CD4-positive, alpha-beta T cell treated with Interleukin-15 for 1 hour (primary cell): ENCODE results near the gene TSPEAR.

Experiments used
- DNase-seq: peaks from one replicate; pipeline ENCODE4 v3.0.0-alpha.2; 2020

TSPEAR gene

DNA sequence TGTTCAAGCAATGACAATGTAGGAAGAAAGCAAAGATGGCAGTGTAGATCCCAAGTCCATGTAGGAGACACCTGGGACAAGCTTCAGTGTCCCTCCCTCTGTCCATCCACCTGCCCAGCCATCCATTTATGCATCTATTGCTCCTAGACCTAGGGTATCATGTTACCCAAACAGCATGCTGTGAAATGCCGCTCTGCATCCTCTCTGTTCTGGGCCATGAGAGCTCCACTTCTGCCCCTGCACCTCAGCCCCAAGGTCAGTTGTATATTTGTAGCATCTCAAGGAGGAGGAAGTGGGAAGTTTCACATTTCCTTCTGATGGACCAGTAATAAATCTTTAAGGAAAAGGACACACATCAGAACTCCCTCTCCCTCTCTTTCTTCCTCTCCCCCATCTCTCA lies 27.9 kb upstream of the TSPEAR start:
- no peak for DNase-seq

- DNase-seq = no peak
These were observed 27.2 kb upstream of the TSPEAR start for GRCh38 chr21:44738621-44739020.

- no peak for DNase-seq
These were observed 26.5 kb upstream of the TSPEAR start for GRCh38 chr21:44737706-44738354.

GRCh38 chr21:44736291-44737004 lies 25.1 kb upstream of the TSPEAR start:
- no peak for DNase-seq

DNA sequence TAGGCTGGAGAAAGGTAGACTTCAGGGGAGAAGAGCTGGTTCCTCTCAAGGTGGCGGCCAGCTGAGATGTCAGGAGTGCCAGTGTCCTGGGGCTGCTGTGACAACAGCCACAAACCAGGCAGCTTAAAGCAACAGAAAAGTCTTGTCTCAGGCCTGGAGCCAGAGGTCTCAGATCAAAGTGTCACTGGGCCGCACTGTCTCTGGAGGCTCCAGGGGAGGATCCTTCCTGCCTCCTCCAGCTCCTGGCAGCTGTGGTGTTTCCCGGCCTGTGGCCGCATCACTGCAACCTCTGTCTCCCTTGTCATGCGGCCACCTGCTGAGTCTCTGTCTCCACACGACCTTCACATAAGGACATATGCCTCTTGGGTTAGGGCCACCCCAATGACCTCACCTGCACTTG lies 24.4 kb upstream of the TSPEAR start:
- no peak for DNase-seq

- no peak for DNase-seq
These were observed 23.5 kb upstream of the TSPEAR start for GRCh38 chr21:44734841-44735240.

- no peak for DNase-seq
These were observed 22.8 kb upstream of the TSPEAR start for GRCh38 chr21:44734026-44734745.

- no peak for DNase-seq
These were observed 21.6 kb upstream of the TSPEAR start for GRCh38 chr21:44732956-44733355.

GRCh38 chr21:44732263-44732662 lies 20.9 kb upstream of the TSPEAR start:
- DNase-seq = no peak

GRCh38 chr21:44730951-44731579 lies 19.7 kb upstream of the TSPEAR start:
- no peak for DNase-seq

DNA sequence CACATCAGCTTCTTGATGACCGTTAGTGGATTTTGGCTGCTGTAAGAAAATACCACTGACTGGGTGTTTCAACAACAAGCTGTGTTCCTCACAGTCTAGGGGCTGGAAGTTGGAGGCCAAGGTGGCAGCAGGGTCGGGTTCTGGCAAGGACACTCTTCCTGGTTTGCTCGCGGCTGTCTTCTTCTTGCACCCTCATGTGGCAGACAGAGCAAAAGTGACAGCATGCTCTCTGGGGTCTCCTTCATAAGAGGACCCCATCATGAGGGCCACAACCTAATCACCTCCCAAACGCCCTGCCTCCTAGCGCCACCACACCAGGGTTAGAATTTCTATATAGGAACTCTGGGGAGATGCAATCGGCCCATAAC lies 18.6 kb upstream of the TSPEAR start:
- DNase-seq = no peak

GRCh38 chr21:44729336-44730027 lies 18.1 kb upstream of the TSPEAR start:
- no peak for DNase-seq

- DNase-seq = no peak
These were observed 17.3 kb upstream of the TSPEAR start for GRCh38 chr21:44728716-44729115.

GRCh38 chr21:44727757-44728156 lies 16.4 kb upstream of the TSPEAR start:
- DNase-seq = no peak

DNA sequence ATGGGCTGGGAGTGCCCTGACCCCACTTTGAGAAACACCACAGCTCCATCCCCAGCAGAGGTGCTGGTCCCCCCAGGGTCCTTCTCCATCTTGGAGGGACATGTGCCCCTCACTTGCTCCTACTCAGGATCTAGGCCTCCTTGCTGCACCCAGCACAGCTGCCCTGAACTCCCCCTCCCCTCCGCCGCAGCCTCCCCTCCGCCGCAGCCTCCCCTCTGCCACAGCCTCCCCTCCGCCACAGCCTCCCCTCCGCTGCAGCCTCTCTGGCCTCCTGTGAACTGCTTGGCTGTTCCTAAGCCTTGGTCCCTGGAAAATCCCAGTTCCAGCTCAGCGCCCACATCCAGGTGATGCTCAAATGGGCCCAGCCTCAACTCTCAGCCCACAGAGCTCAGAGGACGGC lies 15.9 kb upstream of the TSPEAR start:
- DNase-seq = no peak

GRCh38 chr21:44726826-44727225 lies 15.5 kb upstream of the TSPEAR start:
- no peak for DNase-seq

- DNase-seq = no peak
These were observed 13.6 kb upstream of the TSPEAR start for GRCh38 chr21:44724926-44725325.

- DNase-seq = no peak
These were observed 12.8 kb upstream of the TSPEAR start for GRCh38 chr21:44724196-44724595.

DNA sequence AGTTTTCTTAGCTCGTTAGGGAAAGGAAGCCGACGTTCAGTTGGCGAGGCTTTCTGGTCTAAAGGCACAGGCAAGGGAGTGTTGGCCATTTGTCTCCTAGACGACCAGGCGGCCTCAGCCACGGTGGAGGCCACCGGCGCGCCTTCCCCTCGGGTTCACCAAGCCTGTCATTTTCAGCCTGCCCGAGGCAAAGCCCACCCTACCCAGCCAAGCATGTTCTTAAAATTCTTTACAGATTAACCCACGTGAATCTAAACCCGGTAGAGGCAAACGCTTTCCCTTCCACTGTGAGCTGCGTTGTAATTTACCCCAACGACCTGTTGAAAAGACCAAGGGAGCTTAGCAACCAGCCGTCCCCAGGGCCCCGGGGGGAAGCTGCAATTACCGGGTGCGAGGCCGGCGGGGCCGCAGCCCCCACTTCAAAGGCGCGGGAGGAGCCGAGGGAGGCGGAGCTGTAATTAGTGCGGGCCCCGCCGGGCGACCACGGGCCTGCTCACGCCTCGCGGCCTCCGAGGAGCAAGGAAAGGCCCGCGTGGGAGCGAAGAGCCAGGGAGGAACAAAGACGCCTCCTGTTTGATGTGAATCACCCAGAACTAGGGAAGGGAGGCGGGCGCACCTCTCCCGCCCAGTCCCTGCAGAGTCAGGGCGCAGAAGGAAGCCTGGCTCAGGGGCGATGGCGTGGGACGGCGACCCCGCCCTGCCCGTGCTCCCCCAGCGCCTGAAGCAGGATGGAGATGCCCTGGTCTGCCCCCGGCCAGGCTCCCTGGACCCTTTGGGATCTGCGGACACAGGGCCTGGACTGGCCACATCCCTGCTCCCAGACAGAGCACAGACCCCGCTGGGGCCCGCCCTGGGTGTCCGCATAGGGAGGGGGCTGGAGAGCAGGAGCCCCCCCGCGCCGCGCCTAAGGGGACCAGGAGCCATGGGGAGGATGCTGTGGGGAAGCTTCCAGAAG lies 12.1 kb upstream of the TSPEAR start:
- no peak for DNase-seq

DNA sequence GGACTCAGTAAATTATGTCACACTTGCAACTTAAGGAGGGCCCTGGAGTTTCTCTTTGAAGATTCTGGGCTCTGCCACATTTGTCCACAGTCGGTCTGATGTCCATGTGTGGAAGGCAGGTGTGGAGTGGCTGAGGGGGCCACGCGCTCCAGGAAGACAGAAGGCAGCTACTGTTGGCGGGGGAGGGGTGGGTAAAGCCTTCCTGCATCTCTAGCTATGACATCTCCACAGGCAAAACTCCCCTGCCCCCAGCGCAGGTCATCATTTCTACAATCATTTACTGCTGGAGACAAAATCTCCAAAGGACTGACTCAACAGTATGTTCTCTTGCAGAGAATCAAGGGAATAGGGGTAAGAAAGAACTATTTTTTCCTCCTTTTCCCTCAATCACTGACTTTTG lies 11.4 kb upstream of the TSPEAR start:
- DNase-seq = no peak

- DNase-seq = no peak
These were observed 8.8 kb upstream of the TSPEAR start for GRCh38 chr21:44720170-44720569.

GRCh38 chr21:44718571-44718970 lies 7.2 kb upstream of the TSPEAR start:
- no peak for DNase-seq
